ENCODE data around the gene MLKL. TPM values are rescaled to one million over a fixed set of nuclear protein-coding genes. Genes with fewer than 3 reads are reported as not detected.
"Not testable (repeated sequence)": the region's sequence is repeated elsewhere in the genome, so short reads cannot be mapped to it uniquely, and the experiment has no call there.

MLKL gene
- total RNA-seq, 2 donors from 2014 or later, result 25.6 to 35.6 TPM

GRCh38 chr16:74659041-74659440 is 41.6 kb downstream of the MLKL start:
- ATAC-seq (replicated peaks), result no peak
- H3K36me3 Mint-ChIP-seq (ENCODE audit: low read depth), result peaks cover 100% of the 10 kb centered on the region
- peaks cover 55% of the 10 kb centered on the region for H3K4me1 Mint-ChIP-seq
- no peaks in the 10 kb centered on the region for H3K9me3 Mint-ChIP-seq
- H3K4me3 Mint-ChIP-seq, result peak overlapping the region; percentile 46
- peak overlapping the region; percentile 14 for H3K27ac Mint-ChIP-seq
- no peaks in the 10 kb centered on the region for H3K27me3 Mint-ChIP-seq

- Mint-ChIP-seq H3K27me3 (no peaks in the 10 kb centered on the region), H3K4me1 (peaks cover 53% of the 10 kb centered on the region), H3K4me3 (peak overlapping the region; percentile 46), H3K36me3 (ENCODE audit: low read depth) (peaks cover 99% of the 10 kb centered on the region), H3K9me3 (no peaks in the 10 kb centered on the region), H3K27ac (no peak overlapping the region)
- ATAC-seq (replicated peaks), result no peak
Measured at GRCh38 chr16:74657870-74658642, 42.6 kb downstream of the MLKL start.

- Mint-ChIP-seq H3K27ac (peak overlapping the region; percentile 90), H3K9me3 (no peaks in the 10 kb centered on the region), H3K4me1 (peaks cover 37% of the 10 kb centered on the region)
Measured at GRCh38 chr16:74654536-74655050, 46.1 kb downstream of the MLKL start.

GRCh38 chr16:74652883-74653282 is 47.8 kb downstream of the MLKL start:
- ATAC-seq (replicated peaks); H3K9me3 Mint-ChIP-seq; H3K27me3 Mint-ChIP-seq; H3K4me3 Mint-ChIP-seq: not testable (repeated sequence)
- peaks cover 97% of the 10 kb centered on the region for H3K36me3 Mint-ChIP-seq (ENCODE audit: low read depth)
- peak overlapping the region; percentile 36 for H3K27ac Mint-ChIP-seq
- H3K4me1 Mint-ChIP-seq, result peaks cover 22% of the 10 kb centered on the region

More at GRCh38 chr16:74654536-74655050, 46.1 kb downstream of the MLKL start:
- H3K36me3 Mint-ChIP-seq (ENCODE audit: low read depth), result peaks cover 97% of the 10 kb centered on the region
- H3K27me3 Mint-ChIP-seq, result no peaks in the 10 kb centered on the region
- H3K4me3 Mint-ChIP-seq, result peak overlapping the region; percentile 2
- ATAC-seq (replicated peaks), result no peak

GRCh38 chr16:74652249-74652648 is 48.4 kb downstream of the MLKL start:
- Mint-ChIP-seq H3K27me3 (no peaks in the 10 kb centered on the region), H3K4me3 (no peak overlapping the region), H3K4me1 (peaks cover 22% of the 10 kb centered on the region), H3K9me3 (no peaks in the 10 kb centered on the region), H3K36me3 (ENCODE audit: low read depth) (peaks cover 97% of the 10 kb centered on the region), H3K27ac (peak overlapping the region; percentile 22)
- ATAC-seq (replicated peaks), result no peak

- Mint-ChIP-seq H3K9me3 (no peaks in the 10 kb centered on the region), H3K4me3 (no peak overlapping the region), H3K27me3 (no peaks in the 10 kb centered on the region), H3K4me1 (peaks cover 19% of the 10 kb centered on the region), H3K27ac (peak overlapping the region; percentile 22), H3K36me3 (ENCODE audit: low read depth) (peaks cover 97% of the 10 kb centered on the region)
- no peak for ATAC-seq (replicated peaks)
Measured at GRCh38 chr16:74651841-74652240, 48.8 kb downstream of the MLKL start.

GRCh38 chr16:74650966-74651567 is 49.6 kb downstream of the MLKL start:
- Mint-ChIP-seq H3K9me3 (no peaks in the 10 kb centered on the region), H3K4me1 (peaks cover 17% of the 10 kb centered on the region), H3K27ac (no peak overlapping the region), H3K4me3 (no peak overlapping the region), H3K36me3 (ENCODE audit: low read depth) (peaks cover 97% of the 10 kb centered on the region), H3K27me3 (no peaks in the 10 kb centered on the region)
- ATAC-seq (replicated peaks), result no peak

GRCh38 chr16:74649839-74650504 is 50.7 kb downstream of the MLKL start:
- peaks cover 17% of the 10 kb centered on the region for H3K4me1 Mint-ChIP-seq
- no peak overlapping the region for H3K27ac Mint-ChIP-seq
- H3K4me3 Mint-ChIP-seq, result no peak overlapping the region
- H3K9me3 Mint-ChIP-seq, result no peaks in the 10 kb centered on the region
- no peak for ATAC-seq (replicated peaks)
- H3K27me3 Mint-ChIP-seq, result no peaks in the 10 kb centered on the region
- peaks cover 97% of the 10 kb centered on the region for H3K36me3 Mint-ChIP-seq (ENCODE audit: low read depth)

GRCh38 chr16:74641969-74642368 is 58.7 kb downstream of the MLKL start:
- peaks cover 100% of the 10 kb centered on the region for H3K36me3 Mint-ChIP-seq (ENCODE audit: low read depth)
- H3K27me3 Mint-ChIP-seq, result no peaks in the 10 kb centered on the region
- H3K4me3 Mint-ChIP-seq, result no peak overlapping the region
- no peak overlapping the region for H3K27ac Mint-ChIP-seq
- H3K4me1 Mint-ChIP-seq, result peaks cover 4% of the 10 kb centered on the region
- no peak for ATAC-seq (replicated peaks)
- no peaks in the 10 kb centered on the region for H3K9me3 Mint-ChIP-seq

- no peak for ATAC-seq (replicated peaks)
- Mint-ChIP-seq H3K4me3 (no peak overlapping the region), H3K36me3 (ENCODE audit: low read depth) (peaks cover 99% of the 10 kb centered on the region), H3K9me3 (no peaks in the 10 kb centered on the region), H3K27ac (no peak overlapping the region), H3K4me1 (no peaks in the 10 kb centered on the region), H3K27me3 (no peaks in the 10 kb centered on the region)
Measured at GRCh38 chr16:74637742-74638453, 62.8 kb downstream of the MLKL start.

GRCh38 chr16:74635303-74635702 is 65.4 kb downstream of the MLKL start:
- Mint-ChIP-seq H3K27ac (no peak overlapping the region), H3K9me3 (no peaks in the 10 kb centered on the region), H3K36me3 (ENCODE audit: low read depth) (peaks cover 99% of the 10 kb centered on the region), H3K4me3 (no peak overlapping the region), H3K27me3 (no peaks in the 10 kb centered on the region), H3K4me1 (no peaks in the 10 kb centered on the region)
- no peak for ATAC-seq (replicated peaks)

GRCh38 chr16:74633686-74634085 is 67.0 kb downstream of the MLKL start:
- peaks cover 99% of the 10 kb centered on the region for H3K36me3 Mint-ChIP-seq (ENCODE audit: low read depth)
- no peak for ATAC-seq (replicated peaks)
- H3K27ac Mint-ChIP-seq, result no peak overlapping the region
- H3K27me3 Mint-ChIP-seq, result no peaks in the 10 kb centered on the region
- H3K9me3 Mint-ChIP-seq, result no peaks in the 10 kb centered on the region
- H3K4me3 Mint-ChIP-seq, result no peak overlapping the region
- peaks cover 4% of the 10 kb centered on the region for H3K4me1 Mint-ChIP-seq

- Mint-ChIP-seq H3K4me1 (peaks cover 26% of the 10 kb centered on the region), H3K36me3 (ENCODE audit: low read depth) (peaks cover 100% of the 10 kb centered on the region), H3K27me3 (no peaks in the 10 kb centered on the region), H3K4me3 (peak overlapping the region; percentile 56), H3K27ac (peak overlapping the region; percentile 91), H3K9me3 (no peaks in the 10 kb centered on the region)
- ATAC-seq (replicated peaks), result no peak
Measured at GRCh38 chr16:74627506-74628220, 73.0 kb downstream of the MLKL start.

Measured in activated T-helper 17 cell treated with anti-CD3 and anti-CD28 coated beads, Interleukin-2, amount 50 U/mL, for 72 hours (primary cell).